IMR-90 (cell line): ENCODE results near the gene KCNIP3. TPM values are rescaled to one million over a fixed set of nuclear protein-coding genes. Genes with fewer than 3 reads are reported as not detected.

ENCODE experiments used
- ATAC-seq: fragments of 200-7000 bp; cut with Tn5 transposase; 2 replicates; pipeline ENCODE4 v1.9.1; 2020; ENCODE audit warnings: low read depth, mild to moderate bottlenecking, moderate library complexity
- BruUV-seq: library from RNA; stranded (reverse); fragments of 400-500 nt; replicated peaks from 2 replicates; lab custom pipeline; 2021; lab: Mats Ljungman, UMichigan
- CTCF ChIA-PET: fragments of 300-600 bp; formaldehyde crosslinking; extraction: SDS; loops from one replicate; lab custom pipeline; 2021; ENCODE audit warnings: antibody characterized with exemption; lab: Yijun Ruan, JAX
- POLR2A ChIA-PET: fragments of 300-600 bp; sonication (Branson Sonifier 250); formaldehyde crosslinking; loops from one replicate; lab custom pipeline; 2022; ENCODE audit warnings: antibody characterized with exemption; ENCODE audit not compliant: unreplicated experiment; lab: Charles Lee
- DNase-seq: peaks from one replicate; pipeline ENCODE4 v3.0.0; 2013
- H2AFZ ChIP-seq: replicated peaks from 2 replicates; pipeline ENCODE3; 2013; ENCODE audit warnings: low read length, mild to moderate bottlenecking; ENCODE audit not compliant: poor library complexity
- H2AK5ac ChIP-seq: 2 replicates; pipeline ENCODE4 v1.6.1; 2013; ENCODE audit warnings: low read depth, low read length, inconsistent platforms
- H2AK9ac ChIP-seq: replicated peaks from 2 replicates; pipeline ENCODE3; 2013; ENCODE audit warnings: mild to moderate bottlenecking, low read depth, low read length, moderate library complexity; ENCODE audit not compliant: poor library complexity
- H2BK120ac ChIP-seq: 2 replicates; pipeline ENCODE4 v1.6.1; 2013; ENCODE audit warnings: low read depth, low read length, inconsistent platforms
- H2BK15ac ChIP-seq: 3 replicates; pipeline ENCODE4 v1.6.1; 2013; ENCODE audit warnings: low read depth, low read length, inconsistent platforms
- H2BK20ac ChIP-seq: 2 replicates; pipeline ENCODE4 v1.6.1; 2013; ENCODE audit warnings: low read depth, mild to moderate bottlenecking, inconsistent platforms, low read length, moderate library complexity
- H2BK5ac ChIP-seq: 2 replicates; pipeline ENCODE4 v1.6.1; 2013; ENCODE audit warnings: mild to moderate bottlenecking, low read depth, low read length, inconsistent platforms; ENCODE audit not compliant: poor library complexity, severe bottlenecking
- H3K14ac ChIP-seq: replicated peaks from 2 replicates; pipeline ENCODE4 v1.6.1; 2013; ENCODE audit warnings: low read depth, low read length, inconsistent platforms
- H3K18ac ChIP-seq: 2 replicates; pipeline ENCODE4 v1.6.1; 2013; ENCODE audit warnings: low read depth, low read length, control low read depth
- H3K23ac ChIP-seq: 2 replicates; pipeline ENCODE4 v1.6.1; 2013; ENCODE audit warnings: low read depth, low read length, inconsistent platforms
- H3K27ac ChIP-seq: 2 replicates; pipeline ENCODE4 v1.5.1; 2013; ENCODE audit warnings: mild to moderate bottlenecking, control low read depth, low read length; ENCODE audit not compliant: insufficient read depth
- H3K27me3 ChIP-seq: 2 replicates; pipeline ENCODE4 v1.6.1; 2013; ENCODE audit warnings: low read length; ENCODE audit not compliant: control insufficient read depth, insufficient read depth
- H3K36me3 ChIP-seq: 2 replicates; pipeline ENCODE4 v1.6.1; 2013; ENCODE audit warnings: low read length, mixed read lengths; ENCODE audit not compliant: control insufficient read depth, insufficient read depth
- H3K4ac ChIP-seq: 2 replicates; pipeline ENCODE4 v1.6.1; 2013; ENCODE audit warnings: low read depth, low read length, inconsistent platforms
- H3K4me1 ChIP-seq: 2 replicates; pipeline ENCODE4 v1.6.1; 2013; ENCODE audit warnings: low read length, mixed read lengths; ENCODE audit not compliant: control insufficient read depth, insufficient read depth
- H3K4me2 ChIP-seq: 2 replicates; pipeline ENCODE4 v1.6.1; 2013; ENCODE audit warnings: low read depth, mild to moderate bottlenecking, control low read depth, low read length, moderate library complexity
- H3K4me3 ChIP-seq: 2 replicates; pipeline ENCODE4 v1.5.1; 2013; ENCODE audit warnings: low read depth, mild to moderate bottlenecking, control low read depth, low read length, moderate library complexity; ENCODE audit not compliant: insufficient read depth
- H3K56ac ChIP-seq: 2 replicates; pipeline ENCODE4 v1.6.1; 2013; ENCODE audit warnings: low read length, inconsistent platforms; ENCODE audit not compliant: insufficient read depth; ENCODE audit errors: extremely low read depth
- H3K79me1 ChIP-seq, 2 experiments: 2 replicates each; pipeline ENCODE4 v1.6.1; 2013; ENCODE audit warnings: low read length in 2 of 2, inconsistent platforms in 1 of 2, low read depth in 1 of 2
- H3K9ac ChIP-seq: 2 replicates; pipeline ENCODE4 v1.6.1; 2013; ENCODE audit warnings: low read depth, low read length, control low read depth
- H3K9me1 ChIP-seq: 2 replicates; pipeline ENCODE4 v1.6.1; 2013; ENCODE audit warnings: low read length, inconsistent platforms; ENCODE audit not compliant: insufficient read depth
- H3K9me3 ChIP-seq: 2 replicates; pipeline ENCODE4 v1.6.1; 2013; ENCODE audit warnings: low read length; ENCODE audit not compliant: control insufficient read depth, insufficient read depth
- H4K20me1 ChIP-seq: 2 replicates; pipeline ENCODE4 v1.6.1; 2013; ENCODE audit warnings: low read length, inconsistent platforms; ENCODE audit not compliant: insufficient read depth
- H4K5ac ChIP-seq: 2 replicates; pipeline ENCODE4 v1.6.1; 2013; ENCODE audit warnings: mild to moderate bottlenecking, low read depth, low read length, control low read depth
- H4K8ac ChIP-seq, 2 experiments: 2 replicates each; pipeline ENCODE4 v1.6.1; 2013; ENCODE audit warnings: low read depth in 2 of 2, low read length in 2 of 2, control low read depth in 1 of 2, inconsistent platforms in 1 of 2
- H4K91ac ChIP-seq: 2 replicates; pipeline ENCODE4 v1.6.1; 2013; ENCODE audit warnings: low read depth, low read length, inconsistent platforms; ENCODE audit not compliant: insufficient read depth
- CHD1 ChIP-seq: IDR thresholded peaks from 2 replicates; pipeline ENCODE4 v1.6.1; 2012; ENCODE audit warnings: low read depth, low read length, improper control_type of control experiment
- MXI1 ChIP-seq: IDR thresholded peaks from 2 replicates; pipeline ENCODE4 v1.6.1; 2012; ENCODE audit warnings: low read depth, mild to moderate bottlenecking, low read length, moderate library complexity, borderline replicate concordance
- NFE2L2 ChIP-seq: fragments of 150-350 bp; IDR thresholded peaks from 2 replicates; pipeline ENCODE4 v1.6.1; 2016; ENCODE audit warnings: low read depth, mild to moderate bottlenecking, low read length
- USF2 ChIP-seq: fragments of 150-350 bp; IDR thresholded peaks from 2 replicates; pipeline ENCODE4 v1.6.1; 2017; ENCODE audit warnings: mild to moderate bottlenecking, antibody characterized with exemption, low read length, low read depth
- WGBS, 2 experiments: methylation state at CpG; one replicate each; pipeline versions ENCODE4 v1.1.5 to v1.1.7; 2013; ENCODE audit warnings: missing lambda C conversion rate in 2 of 2; ENCODE audit not compliant: insufficient read length in 1 of 2; ENCODE audit errors: extremely low coverage in 2 of 2; 5-methylcytosine and 5-hydroxymethylcytosine counted together
- dilution Hi-C: fragments of 300-500 bp; cut with HindIII; formaldehyde crosslinking; loops from one replicate; pipeline ENCODE4 v1.14.3; 2018; ENCODE audit warnings: low sequenced_read_pairs; ENCODE audit not compliant: unreplicated experiment
- in situ Hi-C: fragments of 300-500 bp; cut with MboI; formaldehyde crosslinking; loops from 3 replicates; pipeline ENCODE4 v1.14.3; 2019; ENCODE audit warnings: low sequenced_read_pairs, inconsistent platforms, mixed read lengths
- intact Hi-C: fragments of 100-400 bp; cut with micrococcal nuclease; formaldehyde crosslinking; loops from 2 replicates; pipeline ENCODE4 v1.10.0; 2022
- polyA plus RNA-seq, 3 experiments: library from polyadenylated mRNA; depleted of rRNA; stranded (reverse); fragments of >200 nt; gene quantifications; 2 replicates each; pipeline ENCODE4 v1.2.3, GENCODE V29; 2012; ENCODE audit warnings: low replicate concordance in 1 of 3
- total RNA-seq: library from RNA; depleted of rRNA; stranded (reverse); fragments of >200 nt; gene quantifications from 2 replicates; pipeline ENCODE4 v1.2.3, GENCODE V29; 2012

The KCNIP3 gene
- total and polyA plus RNA-seq, 2 of the 4 experiments (the other 2 are of a cell fraction) = 0.72 to 1.4 TPM

- Histone ChIP-seq H3K4me3 (no peak overlapping the region), H2AK9ac (no peak overlapping the region), H2BK15ac (no peak overlapping the region), H3K27ac (no peak overlapping the region), H3K4me1 (no peaks in the 10 kb centered on the region), H3K79me1 (no peaks in the 10 kb centered on the region), H3K4ac (no peak overlapping the region), H2BK120ac (no peak overlapping the region), H3K56ac (no peak overlapping the region), H3K18ac (no peak overlapping the region), H3K9me3 (no peaks in the 10 kb centered on the region), H3K23ac (no peak overlapping the region), H2BK5ac (no peak overlapping the region), H3K4me2 (no peak overlapping the region), H2AK5ac (no peak overlapping the region), H3K9me1 (no peaks in the 10 kb centered on the region), H4K91ac (no peak overlapping the region), H4K5ac (no peak overlapping the region), H3K27me3 (peaks cover 6% of the 10 kb centered on the region; the same call in 1 of the 2 replicates), H3K14ac (no peak overlapping the region), H4K20me1 (no peaks in the 10 kb centered on the region), H2AFZ (no peak overlapping the region), H3K36me3 (no peaks in the 10 kb centered on the region), H2BK20ac (no peak overlapping the region), H4K8ac (no peak overlapping the region), H3K9ac (no peak overlapping the region)
- dilution Hi-C loops = no loop called here
- DNase-seq = no peak
- TF ChIP-seq NFE2L2 (no peak), USF2 (no peak), MXI1 (no peak), CHD1 (no peak)
- intact Hi-C loops = no loop called here
- ATAC-seq = no peak
- CTCF ChIA-PET = interaction anchor here (0.9 kb wide), 1 partner anchor 49 kb away, joined by 3 read pairs; no protein-coding TSS in a partner anchor
- in situ Hi-C loops = no loop called here
- POLR2A ChIA-PET = no interaction called here
- WGBS, 2 experiments = 80% methylated on average over 1 of the region's 6 CpGs; no CpG with 5 or more reads in 1 of the 2 experiments
- BruUV-seq = no TSS peak
These were observed 96.8 kb downstream of the KCNIP3 start for GRCh38 chr2:95393901-95394300.
